Right lobe of liver (tissue), 6 donors: ENCODE data around the gene LRRC41. TPM values are rescaled to one million over a fixed set of nuclear protein-coding genes. Genes with fewer than 3 reads are reported as not detected.

Experiments
- ATAC-seq, 4 donors: fragments of 200-7000 bp; cut with Tn5 transposase; one replicate each; pipeline ENCODE4 v1.9.1; 2020; ENCODE audit warnings: mild to moderate bottlenecking in 4 of 4, moderate library complexity in 4 of 4
- DNase-seq, 3 donors: peaks; one replicate each; pipeline ENCODE4 v3.0.0-alpha.2; 2020
- H3K27ac ChIP-seq, 3 donors: fragments of 200-600 bp; one replicate each; pipeline ENCODE4 v1.8.0; 2022
- H3K27me3 ChIP-seq, 2 donors: fragments of 200-600 bp; one replicate each; pipeline ENCODE4 v1.8.0; 2022
- H3K36me3 ChIP-seq, 4 donors: fragments of 200-600 bp; sonication (generic) in 1 of 4; one replicate each; pipeline versions ENCODE4 v1.5.1 to v1.8.0; 2017 to 2022; ENCODE audit warnings: control low read depth in 1 of 4
- H3K4me1 ChIP-seq, 4 donors: fragments of 200-600 bp; sonication (generic) in 1 of 4; one replicate each; pipeline versions ENCODE4 v1.5.1 to v1.8.0; 2017 to 2022; ENCODE audit warnings: control low read depth in 1 of 4
- H3K4me3 ChIP-seq, 3 donors: fragments of 200-600 bp; one replicate each; pipeline ENCODE4 v1.8.0; 2022
- H3K9me3 ChIP-seq, 4 donors: fragments of 200-600 bp; sonication (generic) in 1 of 4; one replicate each; pipeline versions ENCODE4 v1.5.1 to v1.8.0; 2017 to 2022; ENCODE audit warnings: control low read depth in 1 of 4
- POLR2A ChIP-seq: fragments of 450-650 bp; IDR thresholded peaks from one replicate; pipeline ENCODE4 v1.6.1; 2017; ENCODE audit warnings: antibody characterized with exemption, mild to moderate bottlenecking
- WGBS: methylation state at CpG from one replicate; pipeline ENCODE4 v1.1.6; 2018; ENCODE audit warnings: low coverage, low lambda C conversion rate; ENCODE audit not compliant: insufficient coverage; ENCODE audit errors: missing lambda C conversion rate; 5-methylcytosine and 5-hydroxymethylcytosine counted together
- intact Hi-C, 2 donors: fragments of 100-400 bp; cut with DNase I; formaldehyde crosslinking; loops; one replicate each; pipeline versions ENCODE4 v1.11.2 to v1.14.1; 2022
- total RNA-seq, 6 experiments: library from RNA; depleted of rRNA in 2 of 6; stranded (reverse); fragments of >200 nt in 2 of 6; fragmentation: NEBNext Ultra II Directional in 3 of 6; extraction: Animal tissue kit (Norgen Biotek cat#: 25700) in 3 of 6; gene quantifications; one replicate each; pipeline versions ENCODE4 v1.1.0 to v1.2.4, GENCODE V29; 2016 to 2023
- TF ChIP-seq, protein P1 (sequence below), 4 donors: fragments of 200-600 bp in 3 of 4; fragments of 450-650 bp in 1 of 4; IDR thresholded peaks; one replicate each; pipeline versions ENCODE4 v1.5.1 to v1.8.0; 2016 to 2022; ENCODE audit warnings: antibody characterized with exemption in 4 of 4, mild to moderate bottlenecking in 2 of 4
- donor health status: DM: no; HTN: yes; CAD: no.
- donor health status: DM: no; HTN: no; CAD: no.
- donor health status: DM: no; HTN: no; CAD: no.
- donor health status: DM: no; HTN: yes; CAD: no.
- donor health status: DM: no; HTN: yes; CAD: no.

The LRRC41 gene
- total RNA-seq, 6 experiments from 2014 or later = 24.4 to 37.0 (median 29.0) TPM

- TF ChIP-seq, protein P1, sequence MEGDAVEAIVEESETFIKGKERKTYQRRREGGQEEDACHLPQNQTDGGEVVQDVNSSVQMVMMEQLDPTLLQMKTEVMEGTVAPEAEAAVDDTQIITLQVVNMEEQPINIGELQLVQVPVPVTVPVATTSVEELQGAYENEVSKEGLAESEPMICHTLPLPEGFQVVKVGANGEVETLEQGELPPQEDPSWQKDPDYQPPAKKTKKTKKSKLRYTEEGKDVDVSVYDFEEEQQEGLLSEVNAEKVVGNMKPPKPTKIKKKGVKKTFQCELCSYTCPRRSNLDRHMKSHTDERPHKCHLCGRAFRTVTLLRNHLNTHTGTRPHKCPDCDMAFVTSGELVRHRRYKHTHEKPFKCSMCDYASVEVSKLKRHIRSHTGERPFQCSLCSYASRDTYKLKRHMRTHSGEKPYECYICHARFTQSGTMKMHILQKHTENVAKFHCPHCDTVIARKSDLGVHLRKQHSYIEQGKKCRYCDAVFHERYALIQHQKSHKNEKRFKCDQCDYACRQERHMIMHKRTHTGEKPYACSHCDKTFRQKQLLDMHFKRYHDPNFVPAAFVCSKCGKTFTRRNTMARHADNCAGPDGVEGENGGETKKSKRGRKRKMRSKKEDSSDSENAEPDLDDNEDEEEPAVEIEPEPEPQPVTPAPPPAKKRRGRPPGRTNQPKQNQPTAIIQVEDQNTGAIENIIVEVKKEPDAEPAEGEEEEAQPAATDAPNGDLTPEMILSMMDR (IDR thresholded peaks at IDR 0.05) = no peak
- no peak for TF ChIP-seq POLR2A
- WGBS = 100% methylated on average over 1 of the region's 2 CpGs
- ATAC-seq (no peak), DNase-seq (no peak)
- no peaks in the 10 kb centered on the region for H3K27me3 ChIP-seq
- H3K4me1 ChIP-seq = no peaks in the 10 kb centered on the region
- no peaks in the 10 kb centered on the region for H3K9me3 ChIP-seq
- no peak overlapping the region for H3K27ac ChIP-seq
- intact Hi-C loops = no loop called here
- peaks cover 2 to 45% (median 23%) of the 10 kb centered on the region in 4 donors for H3K36me3 ChIP-seq
- H3K4me3 ChIP-seq = no peak overlapping the region
These were observed 8.1 kb downstream of the LRRC41 start for GRCh38 chr1:46295306-46295705.

GRCh38 chr1:46289976-46290375 is 13.4 kb downstream of the LRRC41 start:
- Histone ChIP-seq H3K36me3 (peaks cover 0 to 31% (median 18%) of the 10 kb centered on the region in 4 donors), H3K27me3 (no peaks in the 10 kb centered on the region), H3K27ac (no peak overlapping the region), H3K4me1 (no peaks in the 10 kb centered on the region), H3K4me3 (no peak overlapping the region), H3K9me3 (no peaks in the 10 kb centered on the region)
- ATAC-seq (no peak), DNase-seq (no peak)
- WGBS = 89% methylated on average over 4 of the region's 4 CpGs
- intact Hi-C loops = no loop called here
- no peak for TF ChIP-seq POLR2A
- TF ChIP-seq, protein P1 (IDR thresholded peaks at IDR 0.05) = no peak

- H3K4me3 ChIP-seq = no peak overlapping the region
- no peaks in the 10 kb centered on the region for H3K4me1 ChIP-seq
- intact Hi-C loops = no loop called here
- no peaks in the 10 kb centered on the region for H3K27me3 ChIP-seq
- no peak for ATAC-seq
- no peaks in the 10 kb centered on the region for H3K9me3 ChIP-seq
- DNase-seq = no peak
- H3K36me3 ChIP-seq = peaks cover 0 to 34% (median 15%) of the 10 kb centered on the region in 4 donors
- H3K27ac ChIP-seq = no peak overlapping the region
- no peak for TF ChIP-seq POLR2A
- TF ChIP-seq, protein P1 (IDR thresholded peaks at IDR 0.05) = no peak
- 96% methylated on average over 5 of the region's 5 CpGs for WGBS
These were observed 14.3 kb downstream of the LRRC41 start for GRCh38 chr1:46289134-46289494.

DNA sequence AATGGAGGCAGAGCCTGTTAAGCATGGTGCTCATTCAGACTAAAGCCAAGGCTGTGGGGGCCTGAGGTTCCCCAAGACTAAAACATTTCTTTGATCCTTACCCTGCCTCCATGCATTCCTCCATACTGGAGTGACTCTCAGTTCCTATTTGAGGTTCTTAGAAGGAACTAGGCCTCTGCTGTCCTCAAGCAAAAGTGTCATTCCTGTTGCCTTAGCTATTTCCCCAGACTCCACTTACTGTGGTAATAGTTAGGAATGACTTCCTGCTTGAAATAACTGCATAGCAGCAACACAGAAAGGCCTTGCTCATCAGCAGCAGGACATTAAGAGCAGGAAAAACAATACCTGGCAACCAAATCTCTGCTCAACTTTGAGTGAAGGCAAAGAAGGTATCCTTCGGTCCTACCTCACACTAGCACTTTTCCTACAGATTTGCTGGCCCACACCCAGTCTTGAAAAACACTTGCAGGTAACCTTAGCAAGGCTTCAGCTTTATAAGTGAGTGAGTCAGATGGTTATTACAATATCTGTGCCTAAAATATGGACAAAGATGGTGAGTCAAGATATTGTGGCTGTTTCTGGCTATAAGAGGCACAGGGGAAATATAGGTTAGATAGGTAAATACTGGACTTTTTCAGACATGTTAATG is 14.8 kb downstream of the LRRC41 start:
- TF ChIP-seq, protein P1 (IDR thresholded peaks at IDR 0.05) = no peak
- TF ChIP-seq POLR2A = no peak
- H3K36me3 ChIP-seq = peaks cover 0 to 35% (median 14%) of the 10 kb centered on the region in 4 donors
- no peak overlapping the region for H3K27ac ChIP-seq
- ATAC-seq (no peak), DNase-seq (no peak)
- intact Hi-C loops = no loop called here
- 88% methylated on average over 1 of the region's 1 CpG for WGBS
- no peaks in the 10 kb centered on the region for H3K27me3 ChIP-seq
- H3K9me3 ChIP-seq = no peaks in the 10 kb centered on the region
- H3K4me1 ChIP-seq = no peaks in the 10 kb centered on the region
- no peak overlapping the region for H3K4me3 ChIP-seq
